ENCODE data around the gene SLC22A23.

GRCh38 chr6:3258720-3259490, 197.9 kb downstream of the SLC22A23 start, which contains the start of gene PSMG4:
- TF ChIP-seq EZH2 (IDR thresholded peaks at IDR 0.05; ENCODE audit: borderline replicate concordance, low read depth, low read length, severe bottlenecking) (no peak), CTCF (IDR thresholded peaks at IDR 0.05; ENCODE audit: borderline replicate concordance, extremely low read depth, low read length, poor library complexity, severe bottlenecking) (no peak)

Data from DND-41 (cell line).